ENCODE measurements around the gene SGCD.

DNA sequence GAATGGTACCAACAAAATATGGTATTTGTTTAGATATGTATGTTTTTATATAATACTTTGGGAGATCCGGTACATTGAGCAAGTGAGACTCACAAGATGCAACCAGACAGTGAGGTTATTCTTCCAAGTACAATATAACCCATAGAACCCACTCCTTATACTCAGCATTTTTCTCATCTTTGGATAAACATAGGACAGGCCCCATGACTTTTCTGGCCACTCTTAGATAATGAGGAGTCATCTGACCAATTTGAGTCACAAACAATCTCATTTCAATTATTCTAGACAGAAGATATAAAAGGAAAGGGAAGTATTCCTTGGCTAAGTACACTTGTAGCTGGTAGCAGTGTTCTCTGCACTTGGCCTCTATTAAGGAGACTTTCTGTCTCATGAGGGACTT is 150.2 kb downstream of the SGCD start:
- TF ChIP-seq, protein P1, sequence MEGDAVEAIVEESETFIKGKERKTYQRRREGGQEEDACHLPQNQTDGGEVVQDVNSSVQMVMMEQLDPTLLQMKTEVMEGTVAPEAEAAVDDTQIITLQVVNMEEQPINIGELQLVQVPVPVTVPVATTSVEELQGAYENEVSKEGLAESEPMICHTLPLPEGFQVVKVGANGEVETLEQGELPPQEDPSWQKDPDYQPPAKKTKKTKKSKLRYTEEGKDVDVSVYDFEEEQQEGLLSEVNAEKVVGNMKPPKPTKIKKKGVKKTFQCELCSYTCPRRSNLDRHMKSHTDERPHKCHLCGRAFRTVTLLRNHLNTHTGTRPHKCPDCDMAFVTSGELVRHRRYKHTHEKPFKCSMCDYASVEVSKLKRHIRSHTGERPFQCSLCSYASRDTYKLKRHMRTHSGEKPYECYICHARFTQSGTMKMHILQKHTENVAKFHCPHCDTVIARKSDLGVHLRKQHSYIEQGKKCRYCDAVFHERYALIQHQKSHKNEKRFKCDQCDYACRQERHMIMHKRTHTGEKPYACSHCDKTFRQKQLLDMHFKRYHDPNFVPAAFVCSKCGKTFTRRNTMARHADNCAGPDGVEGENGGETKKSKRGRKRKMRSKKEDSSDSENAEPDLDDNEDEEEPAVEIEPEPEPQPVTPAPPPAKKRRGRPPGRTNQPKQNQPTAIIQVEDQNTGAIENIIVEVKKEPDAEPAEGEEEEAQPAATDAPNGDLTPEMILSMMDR (IDR thresholded peaks at IDR 0.05), result no peak
- TF ChIP-seq POLR2A (IDR thresholded peaks at IDR 0.05), result no peak
